Liver (tissue), 3 donors: ENCODE measurements around the gene SDHAF4.

Source experiments
- ATF3 ChIP-seq: IDR thresholded peaks from 2 replicates; pipeline ENCODE4 v1.6.1; 2016; ENCODE audit warnings: antibody characterized with exemption
- CTCF ChIP-seq: fragments of 150-350 bp; IDR thresholded peaks from 2 replicates; pipeline ENCODE4 v1.5.1; 2017; ENCODE audit warnings: improper control_type of control experiment, low read depth, low read length; ENCODE audit not compliant: missing input control
- MAX ChIP-seq: IDR thresholded peaks from 2 replicates; pipeline ENCODE4 v1.6.1; 2016; ENCODE audit warnings: antibody characterized with exemption
- REST ChIP-seq: IDR thresholded peaks from 2 replicates; pipeline ENCODE4 v1.6.1; 2016; ENCODE audit warnings: antibody characterized with exemption, mild to moderate bottlenecking
- ZBTB33 ChIP-seq: IDR thresholded peaks from 2 replicates; pipeline ENCODE4 v1.6.1; 2016; ENCODE audit warnings: antibody characterized with exemption
- donor health status: healthy.
- donor health status: healthy.

GRCh38 chr6:70575899-70576495 is 9.3 kb downstream of the SDHAF4 start:
- TF ChIP-seq CTCF (no peak), ZBTB33 (no peak), REST (no peak), MAX (no peak), ATF3 (no peak)
